Measurements from ENCODE around the gene LAMC1.

Gene LAMC1

DNA sequence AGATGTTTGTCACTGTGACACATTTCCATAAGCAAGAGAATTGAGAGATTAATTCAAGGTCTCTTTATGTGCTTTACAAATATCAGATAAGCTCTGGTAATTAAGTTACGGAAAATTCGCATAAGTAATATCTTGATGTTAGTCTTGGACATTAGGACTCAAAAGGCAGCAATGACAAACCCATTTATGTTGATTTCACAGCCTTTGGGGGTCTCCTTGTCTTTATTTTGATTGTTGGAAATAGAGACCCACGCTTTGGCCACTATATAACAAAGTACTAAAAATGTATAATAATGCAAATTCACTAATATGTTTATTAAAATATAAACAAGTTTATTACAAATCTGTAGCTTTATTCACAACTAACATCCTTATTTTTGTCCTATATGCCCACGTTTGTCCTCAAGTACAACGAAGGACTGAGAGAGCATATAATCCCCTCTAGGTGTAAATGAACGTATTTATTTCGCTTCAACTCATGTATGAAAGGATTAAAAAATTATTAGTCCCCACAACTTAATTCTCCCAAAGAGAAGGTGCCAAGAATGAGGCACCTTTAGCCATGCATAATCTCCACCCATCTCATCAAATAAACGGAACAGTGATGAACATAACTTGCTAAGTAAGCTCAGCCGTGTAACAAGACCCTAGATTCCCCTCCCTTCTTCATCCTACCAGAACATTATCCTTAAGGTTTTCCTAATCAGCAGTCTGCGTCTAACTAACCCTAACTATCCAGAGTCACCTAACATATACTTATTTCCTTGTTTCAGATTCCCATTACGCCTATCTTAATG, 1.6 kb upstream of the LAMC1 start:
- no peak for DNase-seq

- DNase-seq: peak; percentile 59 to 78
These were observed 746 bp upstream of the LAMC1 start for GRCh38 chr1:183022202-183023145.

DNA sequence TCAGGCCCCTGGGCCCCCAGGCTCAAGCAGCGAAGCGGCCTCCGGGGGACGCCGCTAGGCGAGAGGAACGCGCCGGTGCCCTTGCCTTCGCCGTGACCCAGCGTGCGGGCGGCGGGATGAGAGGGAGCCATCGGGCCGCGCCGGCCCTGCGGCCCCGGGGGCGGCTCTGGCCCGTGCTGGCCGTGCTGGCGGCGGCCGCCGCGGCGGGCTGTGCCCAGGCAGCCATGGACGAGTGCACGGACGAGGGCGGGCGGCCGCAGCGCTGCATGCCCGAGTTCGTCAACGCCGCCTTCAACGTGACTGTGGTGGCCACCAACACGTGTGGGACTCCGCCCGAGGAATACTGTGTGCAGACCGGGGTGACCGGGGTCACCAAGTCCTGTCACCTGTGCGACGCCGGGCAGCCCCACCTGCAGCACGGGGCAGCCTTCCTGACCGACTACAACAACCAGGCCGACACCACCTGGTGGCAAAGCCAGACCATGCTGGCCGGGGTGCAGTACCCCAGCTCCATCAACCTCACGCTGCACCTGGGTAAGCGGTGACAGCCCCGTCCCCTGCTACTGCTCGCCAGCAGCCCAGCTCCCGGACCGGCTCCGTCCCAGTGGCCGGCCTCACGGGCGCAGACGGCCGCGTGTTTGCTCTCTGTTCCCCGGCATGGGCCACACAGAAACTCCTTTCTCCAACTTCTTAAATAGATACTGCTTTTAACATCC, 539 bp downstream of the LAMC1 start:
- peak in 1 of 2 donors; percentile 23 for DNase-seq

- no peak for DNase-seq
These were observed 1.2 kb downstream of the LAMC1 start for GRCh38 chr1:183024317-183025009.

DNA sequence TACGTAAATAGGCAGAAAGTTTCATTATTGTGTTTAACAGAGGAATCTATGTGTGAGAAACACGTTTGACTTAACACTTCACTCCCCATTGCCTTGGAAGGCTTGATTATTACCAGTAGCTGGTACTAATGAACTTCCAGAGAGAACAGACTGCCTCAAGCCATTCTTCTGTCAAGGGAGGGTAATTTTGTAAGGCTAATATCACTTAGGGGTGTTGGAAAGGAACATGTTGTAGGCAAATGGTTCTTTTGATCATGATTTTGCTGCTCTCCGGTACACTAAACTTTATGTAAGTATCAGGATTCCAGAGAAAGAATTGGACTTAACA, 1.8 kb downstream of the LAMC1 start:
- DNase-seq: no peak

- DNase-seq: no peak
These were observed 2.9 kb downstream of the LAMC1 start for GRCh38 chr1:183025782-183026774.

DNA sequence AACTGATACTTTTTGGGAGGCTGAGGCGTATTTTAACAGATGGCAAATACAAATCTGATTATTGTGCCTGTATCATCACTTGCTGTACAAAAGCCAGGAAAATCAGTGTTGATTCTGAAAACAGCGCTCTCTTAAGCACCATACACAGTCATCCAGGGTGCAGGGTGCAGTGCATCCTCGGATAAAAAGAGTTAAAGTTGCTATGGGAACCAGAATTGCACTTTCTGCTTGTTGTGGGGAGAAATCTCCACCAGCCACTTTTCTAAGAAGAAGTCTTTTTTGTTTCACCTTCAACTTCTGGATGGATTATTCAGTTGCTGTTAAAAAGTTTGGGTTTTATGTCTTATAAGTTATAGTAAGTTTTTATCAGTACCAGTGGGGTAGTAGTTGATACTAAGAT, 3.8 kb downstream of the LAMC1 start:
- no peak for DNase-seq

GRCh38 chr1:183027791-183028190, 4.6 kb downstream of the LAMC1 start:
- no peak for DNase-seq

DNA sequence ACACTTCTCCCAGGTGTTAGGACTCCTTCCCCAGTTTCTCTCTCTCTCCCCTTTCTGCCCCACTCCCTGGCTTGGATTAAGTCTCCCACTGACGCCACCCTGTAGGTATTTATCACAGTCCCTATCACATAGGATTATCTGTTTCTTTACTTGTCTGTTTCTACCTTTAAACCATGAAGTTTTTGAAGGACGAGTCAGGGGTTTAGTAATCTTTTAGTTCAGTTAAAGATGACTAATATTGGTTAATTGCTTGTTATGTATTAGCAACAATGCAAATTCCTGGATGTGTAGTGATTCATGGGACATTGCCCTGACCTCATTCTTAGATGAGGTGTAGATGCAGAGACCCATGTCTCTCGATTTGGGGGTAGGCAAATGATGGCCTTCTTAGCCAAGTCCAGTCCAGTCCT, 6.4 kb downstream of the LAMC1 start:
- no peak for DNase-seq

DNA sequence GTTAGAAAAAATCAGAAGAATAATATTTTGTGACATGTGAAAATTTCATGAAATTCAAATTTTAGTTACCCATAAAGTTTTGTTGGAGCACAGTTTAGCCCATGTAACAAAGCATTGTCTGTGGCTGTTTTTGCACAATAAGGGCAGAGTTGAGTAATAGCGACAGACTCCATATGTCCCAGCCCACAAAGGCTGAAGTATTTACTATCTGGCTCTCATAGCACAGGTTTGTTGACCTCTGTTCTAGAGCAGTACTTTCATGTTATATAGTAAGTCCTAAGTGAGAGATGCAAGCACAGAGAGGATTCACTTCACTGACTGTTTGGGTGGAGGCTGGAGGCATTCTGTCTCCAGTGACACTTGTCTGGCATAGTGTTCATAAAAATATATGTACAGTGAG, 6.8 kb downstream of the LAMC1 start:
- peak; percentile 5 to 40 for DNase-seq

- DNase-seq: no peak
These were observed 9.1 kb downstream of the LAMC1 start for GRCh38 chr1:183032122-183032921.

DNA sequence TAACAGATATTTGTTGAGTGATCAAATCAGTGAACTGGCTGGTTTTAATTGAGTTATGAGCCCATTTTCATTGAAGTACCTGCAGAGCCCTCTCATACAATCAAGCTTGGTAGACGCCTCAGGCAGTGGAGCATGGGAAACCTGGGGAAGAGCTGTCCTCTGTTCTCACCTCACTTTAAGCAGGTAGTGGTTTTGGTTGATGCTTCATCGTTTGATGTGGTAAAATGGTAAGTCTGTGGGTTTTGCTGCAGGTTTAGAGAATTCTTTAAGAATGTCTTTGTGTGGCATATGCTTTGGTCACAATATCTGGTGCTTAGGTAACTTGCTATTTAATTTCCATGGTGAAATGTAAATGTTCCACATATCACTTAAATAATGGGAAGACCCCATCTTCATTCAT, 10.0 kb downstream of the LAMC1 start:
- no peak for DNase-seq

DNA sequence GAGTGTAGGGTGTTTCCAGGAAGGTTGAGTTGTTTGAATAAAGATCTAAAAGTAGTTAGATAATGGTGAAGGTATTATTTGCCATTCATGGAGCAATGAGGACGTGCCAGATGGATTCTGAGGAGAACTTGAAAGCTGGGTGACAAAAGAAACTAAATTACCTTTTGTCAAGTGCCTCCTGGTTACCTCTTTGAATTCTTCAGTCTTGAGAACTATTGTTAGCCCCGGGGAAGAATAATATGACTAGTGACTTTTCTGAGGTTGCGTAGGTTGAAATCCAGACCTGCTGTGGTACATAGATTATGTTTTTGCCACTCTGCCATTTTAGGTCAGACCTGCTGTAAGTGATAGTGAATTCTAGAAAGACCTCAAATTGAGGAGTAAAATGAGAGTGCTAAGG, 11.5 kb downstream of the LAMC1 start:
- DNase-seq: no peak

- DNase-seq: no peak
These were observed 15.2 kb downstream of the LAMC1 start for GRCh38 chr1:183038333-183038866.

DNA sequence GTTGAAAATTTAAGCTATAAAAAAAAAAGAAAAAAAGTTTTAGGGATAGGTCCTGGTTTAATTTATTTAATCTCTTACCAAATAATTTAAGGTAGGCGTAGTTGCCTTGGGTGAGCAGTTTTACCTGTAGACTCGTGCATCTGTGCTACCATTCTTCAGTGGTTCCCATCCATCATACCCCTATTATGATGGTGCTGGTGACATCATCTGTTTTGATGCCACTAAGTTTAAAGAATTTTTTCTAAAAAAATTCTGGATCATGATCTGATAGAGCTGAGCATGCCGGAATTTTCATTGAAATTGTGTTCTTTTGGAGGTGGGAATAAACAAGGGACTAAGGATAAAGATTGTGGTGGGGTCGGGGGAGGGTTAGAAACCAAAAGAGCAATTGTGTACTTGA, 15.7 kb downstream of the LAMC1 start:
- DNase-seq: no peak

DNA sequence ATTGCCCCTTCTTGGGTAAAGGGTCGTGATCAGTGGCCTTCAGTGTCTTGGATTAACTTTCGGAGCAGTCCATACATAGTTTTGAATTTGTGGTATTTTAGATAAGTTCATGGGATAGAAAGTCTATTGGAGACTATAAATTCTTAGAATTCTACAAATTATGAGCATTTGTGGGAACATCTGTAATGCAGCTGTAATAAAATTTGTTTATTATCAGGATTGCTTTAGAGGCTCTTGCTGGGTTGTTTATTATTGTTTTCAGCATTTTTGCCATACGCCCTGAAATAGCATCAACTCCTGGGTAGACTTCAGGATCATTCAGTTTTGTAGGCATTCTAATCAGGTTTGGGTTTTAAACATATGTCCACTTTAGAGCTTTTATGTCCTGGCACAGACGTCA, 16.1 kb downstream of the LAMC1 start:
- no peak for DNase-seq

- DNase-seq: peak; percentile 12 to 39
These were observed 16.8 kb downstream of the LAMC1 start for GRCh38 chr1:183039985-183040447.

- DNase-seq: no peak
These were observed 17.3 kb downstream of the LAMC1 start for GRCh38 chr1:183040547-183040971.

- no peak for DNase-seq
These were observed 20.0 kb downstream of the LAMC1 start for GRCh38 chr1:183043254-183043653.
